GM12864 (cell line): ENCODE data around the gene GGA1.

Source experiments
- DNase-seq: peaks from one replicate; pipeline ENCODE4 v3.0.0-alpha.2; 2011; ENCODE audit warnings: low read depth
- H3K4me3 ChIP-seq: 2 replicates; pipeline ENCODE4 v1.5.1; 2011; ENCODE audit warnings: mild to moderate bottlenecking, low read depth, low read length, control low read depth
- CTCF ChIP-seq: IDR thresholded peaks from 2 replicates; pipeline ENCODE4 v1.5.1; 2011; ENCODE audit warnings: low read depth, mild to moderate bottlenecking, moderate library complexity, low read length, control low read depth, inconsistent platforms; ENCODE audit errors: missing control alignments

The GGA1 gene

GRCh38 chr22:37619991-37620390 lies 11.4 kb downstream of the GGA1 start:
- no peak for TF ChIP-seq CTCF
- no peak overlapping the region for H3K4me3 ChIP-seq
- no peak for DNase-seq

- no peak overlapping the region for H3K4me3 ChIP-seq
- no peak for DNase-seq
- TF ChIP-seq CTCF, result no peak
Observed at GRCh38 chr22:37621352-37621860, 12.8 kb downstream of the GGA1 start.

GRCh38 chr22:37623075-37624016 lies 14.7 kb downstream of the GGA1 start:
- peak; percentile 73 for TF ChIP-seq CTCF
- no peak overlapping the region for H3K4me3 ChIP-seq
- no peak for DNase-seq

GRCh38 chr22:37624017-37624365 lies 15.4 kb downstream of the GGA1 start:
- no peak for DNase-seq
- H3K4me3 ChIP-seq, result no peak overlapping the region
- no peak for TF ChIP-seq CTCF

- no peak overlapping the region for H3K4me3 ChIP-seq
- TF ChIP-seq CTCF, result no peak
- no peak for DNase-seq
Observed at GRCh38 chr22:37624876-37625275, 16.2 kb downstream of the GGA1 start.

- no peak for TF ChIP-seq CTCF
- H3K4me3 ChIP-seq, result no peak overlapping the region
- no peak for DNase-seq
Observed at GRCh38 chr22:37625737-37626136, 17.1 kb downstream of the GGA1 start.

- H3K4me3 ChIP-seq, result no peak overlapping the region
- no peak for TF ChIP-seq CTCF
- no peak for DNase-seq
Observed at GRCh38 chr22:37626144-37626543, 17.5 kb downstream of the GGA1 start.
